Caco-2 (cell line): ENCODE data around the gene SPEM3. TPM values are rescaled to one million over a fixed set of nuclear protein-coding genes. Genes with fewer than 3 reads are reported as not detected.

Source experiments
- BruUV-seq: library from RNA; stranded (reverse); fragments of 400-500 nt; replicated peaks from 2 replicates; lab custom pipeline; 2021; lab: Mats Ljungman, UMichigan
- CTCF ChIA-PET: fragments of 300-600 bp; sonication (Branson Sonifier 250); formaldehyde crosslinking; loops from one replicate; lab custom pipeline; 2022; ENCODE audit warnings: antibody characterized with exemption; lab: Charles Lee
- POLR2A ChIA-PET: fragments of 300-600 bp; sonication (Branson Sonifier 250); formaldehyde crosslinking; loops from one replicate; lab custom pipeline; 2022; ENCODE audit warnings: antibody characterized with exemption; lab: Charles Lee
- DNase-seq, 2 experiments: peaks; one replicate each; pipeline versions ENCODE4 v3.0.0 to v3.0.0-alpha.2; 2020 to 2022
- H3K27me3 ChIP-seq: replicated peaks from 2 replicates; pipeline ENCODE4 v1.6.0; 2011; ENCODE audit warnings: low read length; ENCODE audit not compliant: control insufficient read depth, insufficient read depth
- H3K36me3 ChIP-seq: 2 replicates; pipeline ENCODE4 v1.5.1; 2011; ENCODE audit warnings: low read length; ENCODE audit not compliant: control insufficient read depth, insufficient read depth
- H3K4me1 ChIP-seq: fragments of 250-450 bp; sonication (Bioruptor Pico); 2 replicates; pipeline ENCODE4 v1.5.1; 2020; ENCODE audit warnings: mild to moderate bottlenecking
- H3K4me3 ChIP-seq: 2 replicates; pipeline ENCODE4 v1.5.1; 2011; ENCODE audit warnings: low read depth, mild to moderate bottlenecking, control low read depth, low read length
- H3K9me3 ChIP-seq: fragments of 250-450 bp; sonication (Bioruptor Pico); 2 replicates; pipeline ENCODE4 v1.5.1; 2020; ENCODE audit warnings: mild to moderate bottlenecking, moderate library complexity
- H3K27ac Mint-ChIP-seq: one replicate; pipeline ENCODE4 v1.8.0; 2022; ENCODE audit warnings: mixed read lengths; ENCODE audit not compliant: unreplicated experiment
- H3K27me3 Mint-ChIP-seq: one replicate; pipeline ENCODE4 v1.8.0; 2022; ENCODE audit warnings: mixed read lengths; ENCODE audit not compliant: insufficient read depth, unreplicated experiment
- H3K36me3 Mint-ChIP-seq: one replicate; pipeline ENCODE4 v1.8.0; 2022; ENCODE audit warnings: mild to moderate bottlenecking, mixed read lengths; ENCODE audit not compliant: insufficient read depth, unreplicated experiment
- H3K4me1 Mint-ChIP-seq: one replicate; pipeline ENCODE4 v1.8.0; 2022; ENCODE audit warnings: low read depth, mixed read lengths; ENCODE audit not compliant: unreplicated experiment
- H3K4me3 Mint-ChIP-seq: one replicate; pipeline ENCODE4 v1.8.0; 2022; ENCODE audit warnings: mild to moderate bottlenecking, moderate library complexity, mixed read lengths; ENCODE audit not compliant: unreplicated experiment
- H3K9me3 Mint-ChIP-seq: one replicate; pipeline ENCODE4 v1.8.0; 2022; ENCODE audit warnings: mixed read lengths; ENCODE audit not compliant: unreplicated experiment
- intact Hi-C: fragments of 100-400 bp; cut with micrococcal nuclease; formaldehyde crosslinking; loops from one replicate; pipeline ENCODE4 v1.10.0; 2022; ENCODE audit not compliant: unreplicated experiment
- total RNA-seq: library from RNA; stranded (reverse); gene quantifications from 2 replicates; pipeline ENCODE4 v1.2.3, GENCODE V29; 2022
- TF ChIP-seq, protein P1 (sequence below), 2 experiments: fragments of 200-600 bp in 1 of 2; IDR thresholded peaks; 1 replicate in 1 of 2; 2 replicates in 1 of 2; pipeline versions ENCODE4 v1.5.1 to v1.8.0; 2011 to 2022; ENCODE audit warnings: antibody characterized with exemption in 1 of 2, control low read depth in 1 of 2, inconsistent platforms in 1 of 2, low read depth in 1 of 2, low read length in 1 of 2, mild to moderate bottlenecking in 1 of 2, moderate library complexity in 1 of 2; ENCODE audit not compliant: insufficient read depth in 1 of 2, severe bottlenecking in 1 of 2, unreplicated experiment in 1 of 2

SPEM3 gene
- total RNA-seq, 1 experiment from 2014 or later, result not detected

- Mint-ChIP-seq H3K4me1 (peaks cover 6% of the 10 kb centered on the region), H3K4me3 (no peak overlapping the region), H3K9me3 (no peaks in the 10 kb centered on the region), H3K27me3 (no peaks in the 10 kb centered on the region), H3K27ac (no peak overlapping the region), H3K36me3 (peaks cover 8% of the 10 kb centered on the region)
- intact Hi-C loops, result no loop called here
- ChIA-PET CTCF (no interaction called here), POLR2A (no interaction called here)
- Histone ChIP-seq H3K9me3 (no peaks in the 10 kb centered on the region), H3K4me1 (no peaks in the 10 kb centered on the region), H3K36me3 (no peaks in the 10 kb centered on the region), H3K4me3 (no peak overlapping the region), H3K27me3 (no peaks in the 10 kb centered on the region)
- TF ChIP-seq, protein P1, sequence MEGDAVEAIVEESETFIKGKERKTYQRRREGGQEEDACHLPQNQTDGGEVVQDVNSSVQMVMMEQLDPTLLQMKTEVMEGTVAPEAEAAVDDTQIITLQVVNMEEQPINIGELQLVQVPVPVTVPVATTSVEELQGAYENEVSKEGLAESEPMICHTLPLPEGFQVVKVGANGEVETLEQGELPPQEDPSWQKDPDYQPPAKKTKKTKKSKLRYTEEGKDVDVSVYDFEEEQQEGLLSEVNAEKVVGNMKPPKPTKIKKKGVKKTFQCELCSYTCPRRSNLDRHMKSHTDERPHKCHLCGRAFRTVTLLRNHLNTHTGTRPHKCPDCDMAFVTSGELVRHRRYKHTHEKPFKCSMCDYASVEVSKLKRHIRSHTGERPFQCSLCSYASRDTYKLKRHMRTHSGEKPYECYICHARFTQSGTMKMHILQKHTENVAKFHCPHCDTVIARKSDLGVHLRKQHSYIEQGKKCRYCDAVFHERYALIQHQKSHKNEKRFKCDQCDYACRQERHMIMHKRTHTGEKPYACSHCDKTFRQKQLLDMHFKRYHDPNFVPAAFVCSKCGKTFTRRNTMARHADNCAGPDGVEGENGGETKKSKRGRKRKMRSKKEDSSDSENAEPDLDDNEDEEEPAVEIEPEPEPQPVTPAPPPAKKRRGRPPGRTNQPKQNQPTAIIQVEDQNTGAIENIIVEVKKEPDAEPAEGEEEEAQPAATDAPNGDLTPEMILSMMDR (IDR thresholded peaks at IDR 0.05; ENCODE audit: insufficient read depth in 1 of 2, low read depth in 1 of 2, low read length in 1 of 2, severe bottlenecking in 1 of 2, unreplicated experiment in 1 of 2), result no peak
- no peak for DNase-seq
- BruUV-seq, result no TSS peak
Observed at GRCh38 chr17:7441266-7441665, 12.6 kb downstream of the SPEM3 start.

DNA sequence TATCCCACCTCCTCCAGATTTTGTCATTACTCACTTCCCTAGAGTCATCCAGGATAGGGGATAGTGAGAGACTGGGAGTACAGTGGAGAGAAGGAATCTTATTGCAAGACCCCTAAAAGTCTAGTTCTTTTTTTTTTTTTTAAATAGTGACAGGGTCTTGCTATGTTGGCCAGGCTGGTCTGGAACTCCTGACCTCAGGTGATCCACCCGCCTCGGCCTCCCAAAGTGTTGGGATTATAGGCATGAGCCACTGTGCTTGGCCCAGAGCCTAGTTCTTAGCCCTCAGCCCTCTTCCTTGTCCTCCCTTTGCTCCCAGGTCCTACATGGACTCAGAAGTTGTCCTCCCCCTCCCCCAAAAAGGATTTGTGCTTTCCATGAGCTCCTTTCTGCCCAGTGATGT lies 13.5 kb downstream of the SPEM3 start:
- H3K4me1 ChIP-seq, result no peaks in the 10 kb centered on the region
- Mint-ChIP-seq H3K9me3 (no peaks in the 10 kb centered on the region), H3K27me3 (no peaks in the 10 kb centered on the region), H3K36me3 (no peaks in the 10 kb centered on the region), H3K27ac (no peak overlapping the region), H3K4me3 (no peak overlapping the region), H3K4me1 (peaks cover 6% of the 10 kb centered on the region)
- no peaks in the 10 kb centered on the region for H3K9me3 ChIP-seq
- no peaks in the 10 kb centered on the region for H3K36me3 ChIP-seq
- no peak overlapping the region for H3K4me3 ChIP-seq
- ChIA-PET POLR2A (no interaction called here), CTCF (no interaction called here)
- no peaks in the 10 kb centered on the region for H3K27me3 ChIP-seq
- TF ChIP-seq, protein P1 (IDR thresholded peaks at IDR 0.05; ENCODE audit: insufficient read depth in 1 of 2, low read depth in 1 of 2, low read length in 1 of 2, severe bottlenecking in 1 of 2, unreplicated experiment in 1 of 2), result no peak
- no peak for DNase-seq
- BruUV-seq, result no TSS peak
- intact Hi-C loops, result no loop called here

GRCh38 chr17:7443499-7444485 lies 15.1 kb downstream of the SPEM3 start:
- BruUV-seq, result no TSS peak
- no peak for DNase-seq
- H3K27me3 Mint-ChIP-seq, result peaks cover 3% of the 10 kb centered on the region
- Histone ChIP-seq H3K9me3 (no peaks in the 10 kb centered on the region), H3K27me3 (no peaks in the 10 kb centered on the region), H3K4me1 (no peaks in the 10 kb centered on the region), H3K4me3 (no peak overlapping the region), H3K36me3 (no peaks in the 10 kb centered on the region)
- POLR2A ChIA-PET, result no interaction called here
- CTCF ChIA-PET, result interaction anchor here (0.8 kb wide), 1 partner anchor 23 kb away, joined by 3 read pairs; no protein-coding TSS in a partner anchor
- no peaks in the 10 kb centered on the region for H3K9me3 Mint-ChIP-seq
- H3K36me3 Mint-ChIP-seq, result no peaks in the 10 kb centered on the region
- no peak overlapping the region for H3K4me3 Mint-ChIP-seq
- TF ChIP-seq, protein P1 (IDR thresholded peaks at IDR 0.05; ENCODE audit: insufficient read depth in 1 of 2, low read depth in 1 of 2, low read length in 1 of 2, severe bottlenecking in 1 of 2, unreplicated experiment in 1 of 2), result no peak
- intact Hi-C loops, result no loop called here
- H3K27ac Mint-ChIP-seq, result no peak overlapping the region
- no peaks in the 10 kb centered on the region for H3K4me1 Mint-ChIP-seq
